Glutamatergic neuron (in vitro differentiated cells): ENCODE measurements around the gene FBXW7. TPM values are rescaled to one million over a fixed set of nuclear protein-coding genes. Genes with fewer than 3 reads are reported as not detected.

Source experiments
- DNase-seq: peaks from one replicate; pipeline ENCODE4 v3.0.0; 2022
- H3K27ac Mint-ChIP-seq: one replicate; pipeline ENCODE4 v1.8.0; 2020; ENCODE audit warnings: mild to moderate bottlenecking, mixed read lengths, inconsistent platforms; ENCODE audit not compliant: unreplicated experiment
- H3K27me3 Mint-ChIP-seq: one replicate; pipeline ENCODE4 v1.8.0; 2020; ENCODE audit warnings: mild to moderate bottlenecking, moderate library complexity, mixed read lengths, inconsistent platforms; ENCODE audit not compliant: unreplicated experiment
- H3K36me3 Mint-ChIP-seq: one replicate; pipeline ENCODE4 v1.8.0; 2020; ENCODE audit warnings: mild to moderate bottlenecking, mixed read lengths, inconsistent platforms; ENCODE audit not compliant: unreplicated experiment
- H3K4me1 Mint-ChIP-seq: one replicate; pipeline ENCODE4 v1.8.0; 2020; ENCODE audit warnings: mild to moderate bottlenecking, low read depth, mixed read lengths, inconsistent platforms; ENCODE audit not compliant: unreplicated experiment
- H3K4me3 Mint-ChIP-seq: one replicate; pipeline ENCODE4 v1.8.0; 2020; ENCODE audit warnings: mild to moderate bottlenecking, mixed read lengths, inconsistent platforms; ENCODE audit not compliant: unreplicated experiment
- H3K9me3 Mint-ChIP-seq: one replicate; pipeline ENCODE4 v1.8.0; 2020; ENCODE audit warnings: mild to moderate bottlenecking, moderate library complexity, mixed read lengths, inconsistent platforms; ENCODE audit not compliant: unreplicated experiment
- total RNA-seq: library from RNA; stranded (reverse); fragmentation: NEBNext Ultra II Directional; extraction: Animal tissue kit (Norgen Biotek cat#: 25700); gene quantifications from one replicate; pipeline ENCODE4 v1.2.1, GENCODE V29; 2021; ENCODE audit not compliant: unreplicated experiment
- TF ChIP-seq, protein P1 (sequence below): fragments of 200-600 bp; sonication (generic); IDR thresholded peaks from one replicate; pipeline ENCODE4 v1.5.0; 2021; ENCODE audit not compliant: partially characterized antibody, unreplicated experiment

Gene FBXW7
- total RNA-seq, 1 donor from 2014 or later, result 57.5 TPM

GRCh38 chr4:152348670-152349069 is 187.2 kb downstream of the FBXW7 start:
- H3K9me3 Mint-ChIP-seq, result no peaks in the 10 kb centered on the region
- H3K36me3 Mint-ChIP-seq, result no peaks in the 10 kb centered on the region
- no peaks in the 10 kb centered on the region for H3K27me3 Mint-ChIP-seq
- TF ChIP-seq, protein P1, sequence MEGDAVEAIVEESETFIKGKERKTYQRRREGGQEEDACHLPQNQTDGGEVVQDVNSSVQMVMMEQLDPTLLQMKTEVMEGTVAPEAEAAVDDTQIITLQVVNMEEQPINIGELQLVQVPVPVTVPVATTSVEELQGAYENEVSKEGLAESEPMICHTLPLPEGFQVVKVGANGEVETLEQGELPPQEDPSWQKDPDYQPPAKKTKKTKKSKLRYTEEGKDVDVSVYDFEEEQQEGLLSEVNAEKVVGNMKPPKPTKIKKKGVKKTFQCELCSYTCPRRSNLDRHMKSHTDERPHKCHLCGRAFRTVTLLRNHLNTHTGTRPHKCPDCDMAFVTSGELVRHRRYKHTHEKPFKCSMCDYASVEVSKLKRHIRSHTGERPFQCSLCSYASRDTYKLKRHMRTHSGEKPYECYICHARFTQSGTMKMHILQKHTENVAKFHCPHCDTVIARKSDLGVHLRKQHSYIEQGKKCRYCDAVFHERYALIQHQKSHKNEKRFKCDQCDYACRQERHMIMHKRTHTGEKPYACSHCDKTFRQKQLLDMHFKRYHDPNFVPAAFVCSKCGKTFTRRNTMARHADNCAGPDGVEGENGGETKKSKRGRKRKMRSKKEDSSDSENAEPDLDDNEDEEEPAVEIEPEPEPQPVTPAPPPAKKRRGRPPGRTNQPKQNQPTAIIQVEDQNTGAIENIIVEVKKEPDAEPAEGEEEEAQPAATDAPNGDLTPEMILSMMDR, result no peak
- H3K4me1 Mint-ChIP-seq, result peaks cover 14% of the 10 kb centered on the region
- peak overlapping the region; percentile 82 for H3K4me3 Mint-ChIP-seq
- H3K27ac Mint-ChIP-seq, result no peak overlapping the region
- no peak for DNase-seq

DNA sequence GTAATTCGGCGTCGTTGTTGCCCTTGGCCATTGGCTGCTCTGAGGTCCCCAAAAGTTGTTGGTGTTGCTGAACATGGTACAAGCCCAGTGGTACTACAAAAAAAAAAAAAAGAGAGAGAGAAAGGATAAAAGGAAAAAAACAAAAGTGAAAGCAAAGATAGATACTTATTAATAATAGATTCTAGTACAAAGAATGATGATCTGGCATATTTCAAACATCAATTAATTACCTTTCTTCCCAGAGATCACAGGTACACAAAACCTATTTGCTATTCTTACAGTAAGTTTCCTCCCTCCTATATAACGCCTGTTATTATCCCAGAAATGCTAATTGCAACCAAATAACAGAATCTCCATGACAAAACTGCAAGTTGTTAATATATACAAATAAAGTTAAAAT is 188.9 kb downstream of the FBXW7 start:
- H3K4me1 Mint-ChIP-seq, result peaks cover 9% of the 10 kb centered on the region
- TF ChIP-seq, protein P1, result no peak
- no peak overlapping the region for H3K27ac Mint-ChIP-seq

GRCh38 chr4:152346526-152346925 is 189.4 kb downstream of the FBXW7 start:
- H3K36me3 Mint-ChIP-seq, result no peaks in the 10 kb centered on the region
- H3K4me1 Mint-ChIP-seq, result peaks cover 9% of the 10 kb centered on the region
- TF ChIP-seq, protein P1, result no peak
- H3K9me3 Mint-ChIP-seq, result no peaks in the 10 kb centered on the region
- no peak overlapping the region for H3K4me3 Mint-ChIP-seq
- DNase-seq, result no peak
- H3K27me3 Mint-ChIP-seq, result no peaks in the 10 kb centered on the region
- H3K27ac Mint-ChIP-seq, result no peak overlapping the region

More for the DNA sequence above, 188.9 kb downstream of the FBXW7 start:
- no peak overlapping the region for H3K4me3 Mint-ChIP-seq
- H3K27me3 Mint-ChIP-seq, result no peaks in the 10 kb centered on the region
- no peaks in the 10 kb centered on the region for H3K36me3 Mint-ChIP-seq
- H3K9me3 Mint-ChIP-seq, result no peaks in the 10 kb centered on the region
- DNase-seq, result no peak

DNA sequence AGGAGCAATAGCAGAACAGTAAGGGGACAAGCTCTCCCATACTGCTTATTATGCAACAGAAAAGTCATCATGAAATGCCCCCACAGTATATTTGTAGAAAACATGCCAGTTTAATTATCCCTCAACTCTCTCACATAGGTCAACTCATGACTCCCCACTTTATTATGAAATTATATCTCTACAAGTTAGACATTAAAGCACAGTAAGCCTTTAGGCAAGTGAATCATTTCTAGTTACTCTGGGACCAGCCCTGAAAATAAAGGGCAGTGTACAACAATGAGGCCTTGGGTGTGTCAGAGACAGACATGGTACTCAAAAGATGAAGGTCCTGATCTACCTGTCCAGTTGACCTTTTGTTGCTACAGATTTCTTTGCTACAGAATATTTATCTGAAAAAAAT is 191.9 kb downstream of the FBXW7 start:
- DNase-seq, result no peak
- H3K4me1 Mint-ChIP-seq, result peaks cover 6% of the 10 kb centered on the region
- H3K36me3 Mint-ChIP-seq, result no peaks in the 10 kb centered on the region
- no peaks in the 10 kb centered on the region for H3K9me3 Mint-ChIP-seq
- no peak overlapping the region for H3K4me3 Mint-ChIP-seq
- no peaks in the 10 kb centered on the region for H3K27me3 Mint-ChIP-seq
- no peak overlapping the region for H3K27ac Mint-ChIP-seq
- TF ChIP-seq, protein P1, result no peak

DNA sequence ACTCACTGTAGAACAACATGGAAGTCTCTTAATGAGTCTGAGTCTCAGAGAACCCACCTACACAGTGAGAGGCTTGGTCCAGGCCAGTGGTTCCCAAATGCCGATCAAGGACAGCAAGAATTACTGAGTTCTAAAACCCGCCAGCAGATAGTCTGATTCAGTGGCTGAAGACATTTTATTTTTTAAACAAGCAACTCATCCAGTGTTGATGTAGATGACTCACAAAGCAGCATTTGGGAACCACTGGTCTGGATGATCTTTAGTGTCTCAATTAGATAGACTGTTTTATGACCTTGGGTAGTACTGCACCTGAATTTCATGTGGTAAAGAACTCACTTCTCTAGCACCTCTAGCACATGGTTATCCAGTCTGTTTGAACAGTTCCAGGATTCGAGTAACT is 193.6 kb downstream of the FBXW7 start:
- H3K9me3 Mint-ChIP-seq, result no peaks in the 10 kb centered on the region
- H3K4me1 Mint-ChIP-seq, result peaks cover 2% of the 10 kb centered on the region
- DNase-seq, result no peak
- no peaks in the 10 kb centered on the region for H3K36me3 Mint-ChIP-seq
- H3K27me3 Mint-ChIP-seq, result no peaks in the 10 kb centered on the region
- TF ChIP-seq, protein P1, result no peak
- H3K27ac Mint-ChIP-seq, result no peak overlapping the region
- no peak overlapping the region for H3K4me3 Mint-ChIP-seq
